Endometrial microvascular endothelial cells (primary cell): ENCODE measurements around the gene C11orf68. TPM values are rescaled to one million over a fixed set of nuclear protein-coding genes. Genes with fewer than 3 reads are reported as not detected.

Source experiments
- in situ Hi-C: cut with HindIII; loops from 2 replicates; pipeline ENCODE4 v1.10.0; 2017; ENCODE audit warnings: low sequenced_read_pairs, low pct_unique_long_range_greater_than_20kb; ENCODE audit errors: inconsistent ontology term
- total RNA-seq: library from RNA; depleted of rRNA; stranded (reverse); fragments of >200 nt; gene quantifications from one replicate; pipeline ENCODE4 v1.2.3, GENCODE V29; 2015; ENCODE audit errors: inconsistent ontology term

Gene C11orf68
- total RNA-seq, 1 donor from 2014 or later, result 9.8 TPM

DNA sequence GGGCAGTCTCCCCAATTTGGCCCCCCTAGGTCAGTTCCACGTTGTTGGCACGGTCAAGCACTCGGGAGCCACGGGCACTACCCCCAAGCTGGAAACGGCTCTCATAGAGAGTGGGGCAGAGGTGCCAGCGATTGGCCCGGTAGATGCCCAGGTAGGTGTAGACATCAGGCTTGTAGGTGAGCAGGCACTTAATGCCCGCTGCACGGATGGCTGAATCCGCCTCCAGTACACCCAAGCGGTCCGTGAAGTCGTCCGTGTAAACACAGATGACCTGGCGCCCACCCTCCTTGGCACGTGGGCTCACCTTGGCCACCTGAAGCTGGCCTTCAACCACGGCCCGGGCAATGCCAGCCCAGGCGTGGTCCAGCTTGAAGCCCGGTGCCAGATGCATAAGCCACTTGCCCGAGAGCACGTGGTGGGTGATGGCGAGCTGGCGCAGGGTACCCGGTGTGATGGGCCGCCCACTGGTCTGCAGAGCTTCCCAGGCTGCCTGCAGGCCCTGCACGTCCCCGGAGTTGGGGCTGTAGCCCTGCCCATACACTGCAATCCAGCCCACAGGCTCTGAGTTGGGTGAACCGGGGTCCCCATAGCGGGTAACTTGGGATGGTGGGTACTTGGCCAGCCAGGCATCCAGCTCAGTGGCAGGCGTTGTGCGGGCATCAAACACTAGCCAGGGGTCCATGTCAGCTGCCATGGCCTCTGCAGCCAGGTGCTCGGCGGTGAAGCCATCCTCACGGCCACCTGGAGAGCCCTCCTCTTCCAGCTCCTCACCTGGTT is 1.2 kb downstream of the C11orf68 start:
- in situ Hi-C loops, result no loop called here

DNA sequence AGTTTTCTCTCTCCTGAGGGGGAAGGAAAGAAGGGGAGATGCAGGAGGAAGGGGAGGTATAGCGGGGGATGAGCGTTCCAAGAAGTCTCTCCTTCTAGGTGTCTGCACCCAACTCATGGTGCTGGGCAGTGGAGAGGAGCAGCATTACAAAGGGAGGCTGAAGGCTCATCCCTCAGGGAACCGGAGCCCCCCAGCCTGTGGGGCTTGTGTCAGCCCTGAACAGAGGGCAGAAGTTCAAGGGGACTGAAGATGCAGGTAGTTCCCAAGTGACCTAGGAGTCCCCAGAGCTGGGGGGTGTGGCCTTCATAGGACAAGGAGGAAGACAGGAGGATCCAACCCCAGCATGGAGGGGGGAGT is 1.8 kb downstream of the C11orf68 start:
- in situ Hi-C loops, result no loop called here

DNA sequence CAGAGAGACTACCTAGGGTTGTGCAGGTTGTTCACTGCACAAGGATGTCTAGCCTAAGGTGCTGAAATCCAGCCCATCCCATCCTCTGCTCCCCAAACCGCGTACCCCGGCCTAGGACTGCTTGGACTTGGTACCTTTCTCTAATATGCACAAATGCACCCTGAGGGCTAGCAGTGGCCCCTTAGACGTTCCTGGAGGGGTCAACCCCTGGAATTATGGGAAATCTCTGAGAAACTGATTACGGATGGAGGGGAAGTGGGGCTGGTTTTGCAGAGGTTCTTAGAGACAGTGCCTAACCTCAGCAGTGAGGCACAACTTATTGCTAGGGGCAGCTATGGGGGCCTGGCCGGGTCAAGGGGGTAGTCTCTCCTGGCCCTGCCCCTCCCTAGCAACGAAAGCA is 2.5 kb downstream of the C11orf68 start:
- in situ Hi-C loops, result no loop called here

DNA sequence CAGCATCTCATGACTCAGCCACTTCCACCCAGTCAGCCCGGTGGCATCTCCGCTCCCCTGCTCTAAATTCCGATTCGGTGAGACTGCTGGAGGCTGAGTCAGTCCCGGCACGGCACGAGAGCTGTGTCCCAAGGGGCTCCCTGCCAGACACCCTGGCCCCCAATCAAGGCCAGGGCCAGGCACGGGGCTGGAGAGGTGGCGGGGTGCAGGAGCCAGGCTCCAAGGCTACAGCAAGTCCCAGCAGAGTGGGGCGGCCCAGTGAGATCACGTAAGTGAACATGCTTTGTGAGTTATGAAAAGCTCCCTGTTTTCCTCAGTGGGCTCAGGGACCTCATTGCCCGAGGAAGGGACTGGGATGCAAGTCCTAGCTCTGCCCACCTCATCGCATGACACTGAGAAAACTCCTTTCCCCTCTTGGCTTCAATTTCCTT is 3.0 kb downstream of the C11orf68 start:
- in situ Hi-C loops, result no loop called here

DNA sequence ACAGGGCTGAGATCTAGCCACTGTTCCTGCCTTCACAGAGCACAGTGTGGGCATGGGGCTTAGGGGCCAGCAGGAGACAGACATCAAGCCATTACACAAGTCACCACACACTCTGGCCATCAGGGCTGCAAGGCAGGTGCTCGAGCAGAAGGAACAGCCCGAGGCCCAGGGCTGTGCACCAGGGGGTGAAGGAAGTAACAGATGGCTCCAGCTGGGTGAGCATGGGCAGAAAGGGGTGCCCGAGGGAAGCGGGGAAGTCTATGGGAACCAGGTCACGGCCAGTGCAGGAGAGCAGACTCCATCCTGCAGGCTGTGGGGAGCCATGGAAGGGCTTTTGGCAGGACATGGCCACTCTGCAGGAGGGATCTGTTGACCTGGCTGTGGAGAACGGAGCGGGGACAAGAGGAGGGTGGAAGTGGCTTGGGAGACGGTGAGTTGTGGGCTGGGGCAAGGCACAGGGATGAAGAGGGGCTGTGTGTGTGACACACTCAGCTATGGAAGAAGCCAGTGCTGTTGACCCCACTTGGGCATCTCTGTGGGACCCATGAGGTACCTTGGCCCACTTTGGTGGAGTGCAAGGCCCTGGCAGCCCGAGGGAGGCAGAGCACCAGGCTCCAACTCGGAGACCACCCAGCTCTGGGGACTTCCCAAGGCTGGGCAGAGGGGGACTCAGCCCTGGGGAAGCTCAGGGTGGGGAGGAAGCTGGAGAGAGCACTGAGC is 3.6 kb downstream of the C11orf68 start:
- in situ Hi-C loops, result no loop called here

DNA sequence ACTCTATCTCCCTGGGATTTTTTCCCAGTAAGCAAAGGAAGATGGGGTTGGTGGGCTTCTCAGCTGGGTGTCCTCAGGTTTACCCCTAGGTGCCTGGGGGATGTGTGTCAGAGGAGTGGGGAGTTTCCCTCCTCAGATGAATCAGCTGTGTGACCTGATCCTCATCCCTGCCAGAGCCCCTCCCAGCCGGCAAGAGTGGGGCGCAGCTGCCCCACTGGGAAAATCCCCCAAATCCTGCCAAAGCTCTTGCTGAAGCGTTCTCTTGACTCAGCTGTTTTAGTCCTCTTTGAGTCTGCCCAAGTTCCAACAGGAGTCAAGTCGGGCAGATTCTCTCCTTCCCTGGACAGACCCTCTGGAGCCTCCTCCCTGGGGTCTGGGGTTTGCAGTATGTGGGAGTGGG is 6.0 kb downstream of the C11orf68 start:
- in situ Hi-C loops, result no loop called here

DNA sequence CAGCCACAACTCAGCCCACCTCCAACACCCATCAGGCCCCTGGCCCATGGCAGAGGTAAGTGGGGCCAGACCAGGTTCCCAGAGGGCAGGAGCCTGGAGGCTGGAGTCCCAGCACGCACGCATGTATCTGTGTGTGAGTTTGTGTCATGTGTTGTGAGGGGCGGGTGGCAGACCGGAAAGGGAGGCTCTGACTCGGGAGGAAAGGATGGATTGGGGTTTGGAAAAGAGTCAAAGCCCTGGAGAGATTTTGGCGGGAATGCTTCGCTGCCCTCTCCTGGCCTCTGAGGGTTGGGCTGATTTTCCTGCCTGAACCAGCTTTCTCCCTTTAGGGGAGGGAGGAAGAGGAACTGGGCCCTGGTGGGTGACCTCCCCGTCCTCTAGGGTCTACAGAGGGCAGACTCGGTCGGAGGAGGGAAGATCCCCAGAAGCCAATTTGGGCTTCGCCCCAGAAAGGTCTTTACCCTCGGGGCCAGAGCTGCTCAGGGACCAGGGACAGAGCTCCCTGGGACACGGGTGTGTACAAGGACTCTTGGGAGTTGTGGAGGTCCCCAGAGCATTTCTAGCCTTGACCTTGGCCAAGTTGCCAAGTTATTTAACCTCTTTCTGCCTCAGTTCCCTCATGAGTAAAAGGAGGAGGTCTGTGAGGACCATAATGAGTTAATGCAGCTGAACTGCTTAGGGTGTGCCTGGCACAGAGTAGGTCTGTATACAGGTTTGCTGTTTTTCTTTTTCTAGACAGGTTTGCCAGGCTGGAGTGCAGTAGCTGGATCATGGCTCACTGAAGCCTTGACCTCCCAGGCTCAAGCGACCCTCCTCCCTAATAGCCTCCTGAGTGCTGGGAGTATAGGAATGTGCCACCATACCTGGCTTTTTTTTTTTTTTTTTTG is 6.9 kb downstream of the C11orf68 start:
- in situ Hi-C loops, result no loop called here

DNA sequence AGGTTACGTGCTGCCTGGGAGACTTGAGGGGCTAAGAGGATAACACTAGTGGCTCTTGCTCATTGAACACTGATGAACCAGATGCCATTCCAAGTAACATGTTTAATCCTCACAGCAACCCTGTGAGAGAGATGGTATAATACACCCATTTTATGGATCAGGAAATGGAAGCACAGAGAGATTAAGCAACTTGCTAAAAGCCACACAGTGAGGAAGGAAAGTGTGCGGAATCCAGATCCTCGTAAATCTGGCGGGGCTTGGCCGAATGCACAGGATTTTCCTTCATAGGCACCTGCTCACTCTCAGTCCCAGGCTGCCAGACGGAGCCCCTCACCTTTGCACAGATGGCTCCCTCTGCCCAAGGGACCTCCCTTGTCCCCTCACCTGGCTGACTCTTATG is 11.0 kb downstream of the C11orf68 start:
- in situ Hi-C loops, result no loop called here

DNA sequence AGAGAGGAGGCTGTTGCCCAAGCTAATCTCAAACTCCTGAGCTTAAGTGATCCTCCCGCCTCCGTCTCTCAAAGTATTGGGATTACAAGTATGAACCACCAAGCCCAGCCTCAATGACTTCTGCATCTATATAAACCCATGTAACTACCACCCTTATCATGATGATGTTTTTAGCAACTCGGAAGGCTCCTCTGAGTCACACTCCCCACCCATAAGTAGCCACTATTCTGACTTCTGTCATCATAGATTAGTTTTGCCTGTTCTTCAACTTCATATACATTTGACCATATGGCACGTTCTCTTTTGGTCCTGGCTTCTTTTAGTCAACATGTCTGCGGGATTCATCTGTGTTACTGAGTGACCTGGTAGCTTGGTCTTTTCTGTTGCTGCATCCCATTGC is 12.3 kb downstream of the C11orf68 start:
- in situ Hi-C loops, result no loop called here

DNA sequence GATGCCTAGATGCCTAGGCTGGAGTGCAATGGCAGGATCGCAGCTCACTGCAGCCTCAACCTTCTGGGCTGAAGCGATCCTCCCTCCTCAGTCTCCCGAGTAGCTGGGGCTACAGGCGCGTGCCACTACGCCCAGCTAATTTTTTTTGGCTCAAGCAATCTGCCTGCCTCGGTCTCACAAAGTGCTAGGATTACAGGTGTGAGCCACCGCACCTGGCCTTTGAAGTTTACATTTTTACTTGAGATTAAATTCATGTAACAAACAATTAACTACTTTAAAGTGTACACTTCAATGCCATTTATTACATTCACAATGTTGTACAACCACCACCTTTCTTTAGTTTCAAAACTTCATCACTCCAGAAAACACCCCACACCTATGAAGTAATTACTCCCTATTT is 15.1 kb downstream of the C11orf68 start:
- in situ Hi-C loops, result no loop called here

DNA sequence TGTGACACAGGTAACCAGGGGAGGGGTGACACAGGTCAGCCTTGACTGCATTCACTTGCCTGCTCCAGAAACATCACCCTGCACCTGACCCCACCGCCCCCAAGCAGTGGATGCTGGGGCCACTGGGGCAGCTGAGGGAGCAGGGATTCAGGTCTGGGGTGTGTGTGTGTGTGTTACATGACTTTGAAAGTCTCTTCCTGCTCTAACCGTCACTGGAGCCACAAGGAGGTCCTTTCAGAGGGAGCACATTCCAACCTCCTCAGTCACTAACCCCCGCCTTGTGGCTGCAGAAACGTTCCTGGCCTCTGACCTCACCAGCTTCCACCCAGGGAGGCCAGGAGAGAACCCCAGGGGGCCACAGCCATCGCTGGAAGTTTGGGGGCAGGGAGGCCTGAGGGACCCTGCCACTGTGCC is 15.8 kb downstream of the C11orf68 start:
- in situ Hi-C loops, result no loop called here

DNA sequence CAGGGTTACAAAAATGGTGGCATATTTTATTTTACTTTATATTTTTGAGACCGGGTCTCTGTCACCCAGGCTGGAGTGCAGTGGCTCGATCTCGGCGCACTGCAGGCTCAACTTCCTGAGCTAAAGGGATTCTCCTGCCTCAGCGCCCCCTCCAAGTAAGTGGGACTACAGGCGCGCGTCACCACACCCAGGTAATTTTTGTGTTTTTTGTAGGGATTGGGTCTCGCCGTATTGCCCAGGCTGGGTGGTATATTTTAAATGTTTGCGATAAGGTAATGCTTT is 18.0 kb downstream of the C11orf68 start:
- in situ Hi-C loops, result no loop called here

DNA sequence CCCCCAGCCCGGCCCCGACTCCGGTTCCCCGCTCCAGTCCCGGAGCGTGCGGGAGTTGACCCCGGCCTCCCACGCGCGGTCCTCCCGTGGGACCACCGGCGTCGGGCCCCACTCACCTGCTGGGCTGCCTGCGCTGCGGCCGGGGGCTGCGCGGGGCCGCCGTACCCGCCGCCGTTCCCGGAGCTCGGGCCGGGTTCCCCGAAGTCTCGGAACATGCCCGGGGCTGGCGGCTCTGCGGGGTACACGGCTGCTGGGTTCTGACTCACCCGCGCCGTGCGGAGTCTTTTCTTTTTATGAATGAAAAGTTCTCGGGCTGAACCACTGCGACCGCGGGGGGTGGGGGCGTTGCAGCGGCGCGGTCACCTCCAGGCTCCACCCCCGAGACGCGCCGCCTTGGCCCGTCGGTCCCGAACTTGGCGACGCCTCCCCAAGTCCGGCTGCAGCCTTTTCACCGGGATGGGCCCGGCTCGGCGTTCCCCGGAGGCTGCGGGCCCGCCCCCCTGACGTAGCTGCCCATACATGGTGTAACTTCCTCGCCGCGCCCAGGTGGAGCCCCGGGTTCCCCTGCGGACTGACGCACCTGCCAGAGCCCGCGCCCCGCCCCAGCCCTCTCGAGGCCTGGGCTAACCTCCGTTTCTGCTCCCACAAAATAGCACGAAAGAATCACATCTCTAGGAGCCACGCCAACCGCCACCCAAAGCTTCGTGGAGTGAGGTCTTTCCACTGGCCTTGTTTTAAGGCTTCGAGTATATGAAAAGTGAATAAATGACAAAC is 18.6 kb downstream of the C11orf68 start, which contains the start of gene FOSL1:
TSS of gene FOSL1 (minus strand) at position 264 of the 774 bp plus-strand sequence. CDS start at position 215, 49 bp downstream.
- in situ Hi-C loops, result no loop called here

DNA sequence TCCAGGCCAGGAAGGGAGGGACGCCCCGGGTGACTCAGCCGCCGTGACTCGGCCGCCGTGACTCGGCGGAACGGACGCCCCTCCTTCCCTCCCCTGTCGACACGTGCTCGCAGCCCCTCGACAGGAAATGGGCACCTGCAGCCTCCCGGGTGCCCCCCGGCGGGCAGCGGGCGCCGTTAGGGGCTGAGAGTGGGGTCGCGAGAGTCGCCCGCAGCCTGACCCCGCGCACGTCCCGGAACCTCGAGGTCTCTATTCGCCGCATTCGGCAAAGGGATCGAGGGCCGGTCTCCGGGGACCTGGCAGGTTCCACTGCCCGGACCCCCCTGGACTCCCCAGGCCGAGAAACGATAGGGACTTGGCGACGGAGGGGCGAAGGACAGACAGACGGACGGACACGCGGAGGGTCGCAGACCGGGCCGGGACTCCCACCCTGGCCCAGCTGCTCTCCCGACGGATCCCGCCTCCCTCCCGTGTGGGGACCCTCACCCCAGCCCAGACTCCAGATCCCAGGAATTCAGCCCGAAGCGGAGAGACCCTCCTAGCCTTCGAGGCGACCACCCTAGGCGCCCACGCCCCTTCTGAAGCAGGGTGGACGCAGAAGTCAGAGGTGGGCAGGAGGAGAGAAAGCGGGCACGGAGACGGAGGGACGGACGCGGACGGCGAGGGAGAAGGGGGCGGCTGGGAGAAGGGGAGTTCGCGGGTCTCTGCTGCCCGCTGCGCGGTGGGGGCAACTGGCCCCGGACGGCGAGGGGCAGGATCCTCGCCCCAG is 19.3 kb downstream of the C11orf68 start:
- in situ Hi-C loops, result no loop called here

DNA sequence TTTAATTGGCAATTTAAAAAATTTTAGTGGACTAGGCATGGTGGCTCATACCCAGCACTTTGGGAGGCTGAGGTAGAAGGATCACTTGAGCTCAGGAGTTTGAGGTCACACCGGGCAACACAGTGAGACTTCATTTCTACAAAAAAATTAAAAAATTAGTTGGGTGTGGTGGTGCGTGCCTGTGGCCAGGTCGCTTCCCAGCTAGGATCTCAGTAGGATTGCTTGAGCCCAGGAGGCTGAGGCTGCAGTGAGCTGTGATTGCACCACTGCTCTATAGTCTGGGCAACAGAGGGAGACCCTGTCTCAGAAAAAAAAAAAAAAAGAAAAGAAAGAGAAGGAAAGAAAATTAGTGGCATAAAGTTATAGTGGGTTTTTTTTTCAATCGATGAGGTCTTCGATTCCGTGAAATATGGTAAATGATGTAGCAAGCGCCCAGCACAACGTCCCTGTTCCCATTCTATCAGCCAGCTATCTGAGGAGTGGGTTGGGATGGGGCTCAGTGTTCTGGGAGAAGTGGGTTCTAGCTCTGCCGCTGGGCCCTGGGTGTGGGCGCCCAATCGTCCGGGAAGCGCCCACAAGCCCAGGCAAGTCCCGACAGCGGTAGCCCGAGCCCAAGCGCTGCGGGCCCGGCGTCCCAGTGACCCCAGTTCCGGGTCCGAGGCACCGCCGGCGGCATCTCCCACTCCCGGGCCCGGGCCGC is 20.1 kb downstream of the C11orf68 start:
- in situ Hi-C loops, result no loop called here

DNA sequence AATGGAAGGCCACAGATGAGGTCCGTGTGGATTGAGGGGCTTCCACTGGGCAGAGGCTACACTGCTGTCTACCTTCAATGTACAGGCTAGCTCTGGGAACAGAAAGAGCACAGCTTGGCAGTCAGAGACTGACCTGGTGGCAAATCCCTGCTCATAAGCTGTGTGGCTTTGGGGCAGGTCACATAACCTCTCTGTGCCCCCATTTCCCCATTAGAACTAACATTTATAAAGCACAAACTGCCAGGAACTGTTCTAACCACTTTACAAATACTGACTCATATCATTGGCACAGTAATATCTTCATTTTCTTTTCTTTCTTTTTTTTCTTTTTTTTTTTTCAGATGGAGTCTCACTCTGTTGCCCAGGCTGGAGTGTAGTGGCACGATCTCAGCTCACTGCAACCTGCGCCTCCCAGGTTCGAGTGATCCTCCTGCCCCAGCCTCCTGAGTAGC is 21.8 kb downstream of the C11orf68 start:
- in situ Hi-C loops, result no loop called here
